HUDEP-2 (cell line): Measurements from ENCODE around the gene DNAH10.

Source experiments
- DNase-seq, 76 experiments: peaks; one replicate each; lab custom pipeline; 2025; ENCODE audit not compliant: unreplicated experiment in 76 of 76; lab: John Stamatoyannopoulos, UW

DNAH10 gene

GRCh38 chr12:123873793-123874192, 111.7 kb downstream of the DNAH10 start:
- no peak for DNase-seq

GRCh38 chr12:123877968-123878367, 115.9 kb downstream of the DNAH10 start:
- DNase-seq, result no peak

DNA sequence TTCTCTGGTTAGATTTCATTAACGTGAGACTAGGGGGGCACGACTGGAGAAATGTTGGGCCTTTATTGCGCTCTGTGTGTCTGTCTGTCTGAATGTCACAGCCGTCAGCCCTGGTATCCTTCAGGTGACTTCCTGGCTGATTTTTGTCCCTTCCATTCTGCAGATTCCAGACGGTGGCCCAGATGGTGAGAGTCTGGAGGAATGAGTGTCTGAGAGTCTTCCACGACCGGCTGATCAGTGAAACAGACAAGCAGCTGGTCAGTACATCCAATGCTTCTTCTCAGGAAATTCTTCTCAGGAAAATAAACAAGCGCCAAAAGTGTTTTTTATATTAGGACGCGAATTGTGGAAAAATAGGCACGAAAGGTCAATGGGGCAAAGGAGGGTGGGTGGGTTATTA, 117.0 kb downstream of the DNAH10 start:
- no peak for DNase-seq

GRCh38 chr12:123879691-123880090, 117.6 kb downstream of the DNAH10 start:
- DNase-seq, result no peak

- DNase-seq, result no peak
Observed at GRCh38 chr12:123882161-123882705, 120.1 kb downstream of the DNAH10 start.

DNA sequence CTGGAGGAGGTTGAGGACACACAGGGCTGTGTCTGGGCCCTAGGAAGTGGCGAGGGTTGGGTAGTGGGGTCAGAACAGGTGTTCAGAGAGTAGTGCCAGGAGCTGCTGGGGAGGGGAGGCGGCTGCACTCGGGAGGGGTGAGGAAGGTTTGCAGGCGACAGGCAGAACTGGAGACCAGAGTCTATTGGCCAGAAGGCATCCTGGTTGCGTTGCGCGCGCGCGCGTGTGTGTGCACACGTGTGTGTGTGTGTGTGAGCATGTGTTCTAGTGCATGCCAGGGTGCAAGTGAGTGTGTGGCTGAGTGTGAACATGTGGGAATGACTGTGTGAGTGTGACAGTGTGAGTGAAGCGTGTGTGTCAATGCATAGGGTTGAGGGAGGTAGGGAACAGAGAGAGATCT, 124.2 kb downstream of the DNAH10 start:
- no peak for DNase-seq

DNA sequence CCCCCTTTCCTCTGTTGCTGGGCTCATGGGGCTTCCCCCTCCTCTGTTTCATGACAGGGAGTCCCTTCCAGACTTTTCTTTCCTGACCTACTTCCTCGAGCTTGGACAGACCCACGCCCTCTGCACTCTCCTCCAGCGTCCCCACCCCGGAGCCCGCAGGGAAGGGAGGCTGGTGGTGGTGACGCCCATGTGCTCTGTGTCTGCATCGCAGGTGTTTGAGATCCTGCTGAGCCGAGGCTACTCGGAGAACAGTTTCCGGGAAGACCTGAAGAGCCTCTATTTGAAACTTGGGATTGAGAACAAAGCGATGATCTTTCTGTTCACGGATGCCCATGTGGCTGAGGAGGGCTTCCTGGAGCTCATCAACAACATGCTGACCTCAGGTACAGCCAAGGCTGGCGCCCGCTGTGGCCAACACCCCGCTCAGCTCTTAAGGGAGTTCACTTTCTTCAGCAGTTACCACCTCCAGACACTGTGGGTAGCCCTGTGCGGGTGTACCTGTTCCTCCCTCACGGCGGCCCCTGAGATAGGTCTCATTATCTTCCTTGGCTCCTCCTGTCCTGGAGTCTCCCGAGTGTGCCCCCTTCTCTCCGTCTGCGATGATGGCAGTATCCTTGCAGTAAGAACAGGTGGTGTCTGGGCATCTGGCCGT, 125.0 kb downstream of the DNAH10 start:
- DNase-seq, result no peak

- DNase-seq, result no peak
Observed at GRCh38 chr12:123888989-123889388, 126.9 kb downstream of the DNAH10 start.

DNA sequence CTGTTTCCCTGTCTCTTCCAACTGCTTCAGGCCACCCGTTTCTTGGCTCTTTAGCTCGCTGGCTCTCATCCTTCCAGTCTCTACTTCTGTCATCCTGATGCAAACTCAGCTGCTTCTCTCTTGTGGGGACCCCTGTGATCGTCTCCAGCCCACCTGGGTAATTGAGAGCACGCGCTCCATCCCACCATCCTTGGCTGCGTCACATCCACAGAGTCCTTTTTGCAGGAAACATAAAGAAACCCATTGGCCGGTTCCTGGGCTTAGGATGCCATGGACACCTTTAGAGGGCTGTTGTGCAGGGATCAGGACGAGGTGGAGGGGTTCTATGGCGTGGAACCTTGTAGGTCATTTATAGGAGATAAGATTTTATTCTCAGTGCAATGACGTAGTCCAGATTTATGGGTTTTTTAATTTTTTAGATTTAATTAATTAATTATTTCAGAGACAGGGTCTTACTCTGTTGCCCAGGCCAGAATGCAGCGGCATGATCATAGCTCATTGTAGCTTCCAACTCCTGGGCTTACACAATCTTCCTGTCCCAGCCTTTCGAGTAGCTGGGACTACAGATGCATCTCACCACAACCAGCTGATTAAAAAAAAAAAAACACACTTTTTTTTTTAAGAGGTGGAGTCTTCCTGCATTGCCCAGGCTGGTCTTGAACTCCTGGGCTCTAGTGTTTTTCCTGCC, 127.9 kb downstream of the DNAH10 start:
- DNase-seq, result no peak

GRCh38 chr12:123890536-123890902, 128.4 kb downstream of the DNAH10 start:
- DNase-seq, result no peak

DNA sequence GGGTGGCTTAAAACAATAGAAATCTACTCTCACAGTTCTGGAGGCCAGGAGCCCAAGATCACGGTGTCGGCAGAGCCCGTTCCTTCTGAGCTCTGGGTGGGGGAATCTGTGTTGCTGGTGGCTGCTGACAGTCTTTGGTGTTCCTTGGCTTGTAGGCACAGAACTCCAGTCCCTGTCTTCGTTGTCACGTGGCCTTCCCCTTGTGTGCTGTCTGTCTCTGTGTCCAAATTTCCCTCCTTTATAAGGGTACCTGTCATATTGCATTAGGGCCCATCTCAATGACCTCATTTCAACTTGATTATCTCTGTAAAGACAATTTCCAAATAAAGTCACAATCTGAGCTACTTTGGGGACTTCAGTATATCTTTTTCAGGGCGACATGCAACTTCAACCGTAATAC, 128.9 kb downstream of the DNAH10 start:
- DNase-seq, result no peak

DNA sequence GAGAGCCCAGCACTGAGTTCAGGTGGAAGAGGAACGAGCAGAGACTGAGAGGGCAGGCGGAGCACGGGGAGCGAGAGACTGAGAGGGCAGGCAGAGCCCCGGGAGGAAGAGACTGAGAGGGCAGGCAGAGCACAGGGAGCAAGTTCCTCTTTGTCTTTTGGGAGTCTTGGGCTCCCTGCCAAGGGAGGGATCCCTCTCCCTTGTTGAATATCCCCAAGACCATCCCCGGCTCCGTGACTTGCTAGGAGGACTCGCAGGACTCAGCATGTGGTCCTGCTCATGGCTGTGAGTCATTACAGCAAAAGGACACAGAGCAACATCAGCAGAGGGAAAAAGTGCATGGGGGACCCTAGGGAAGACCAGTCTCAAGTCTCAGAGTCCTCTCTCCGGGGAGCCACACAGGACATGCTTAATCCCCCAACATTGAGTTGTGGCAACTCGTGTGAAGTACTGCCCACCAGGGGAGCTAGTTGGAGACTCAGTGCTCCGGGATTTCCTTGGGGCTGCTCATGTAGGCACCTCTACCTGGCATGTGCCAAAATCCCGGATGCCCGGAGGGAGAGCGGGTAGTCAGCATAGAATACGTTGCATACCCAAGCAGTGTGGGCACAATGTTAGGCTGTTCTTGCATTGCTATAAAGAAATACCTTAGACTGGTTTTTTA, 129.5 kb downstream of the DNAH10 start:
- DNase-seq, result no peak

- no peak for DNase-seq
Observed at GRCh38 chr12:123892180-123892559, 130.1 kb downstream of the DNAH10 start.

GRCh38 chr12:123892853-123893252, 130.8 kb downstream of the DNAH10 start:
- DNase-seq, result no peak

DNA sequence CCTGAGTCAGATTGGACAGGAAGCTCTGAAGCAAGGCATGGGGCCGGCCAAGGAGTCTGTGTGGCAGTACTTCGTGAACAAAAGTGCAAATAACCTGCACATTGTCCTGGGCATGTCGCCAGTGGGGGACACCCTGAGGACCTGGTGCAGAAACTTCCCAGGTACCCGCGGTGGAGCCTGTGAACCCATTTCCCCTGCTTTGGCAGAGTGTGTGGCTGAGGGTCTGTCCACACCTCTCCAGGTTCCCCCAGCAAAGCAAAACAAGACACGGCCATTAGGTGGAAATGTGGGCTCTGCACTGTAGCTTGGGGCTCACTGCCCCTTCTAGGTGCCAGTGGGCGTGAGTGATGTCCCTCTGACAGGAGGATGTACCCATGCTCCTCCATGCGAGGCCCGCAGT, 131.2 kb downstream of the DNAH10 start:
- no peak for DNase-seq

DNA sequence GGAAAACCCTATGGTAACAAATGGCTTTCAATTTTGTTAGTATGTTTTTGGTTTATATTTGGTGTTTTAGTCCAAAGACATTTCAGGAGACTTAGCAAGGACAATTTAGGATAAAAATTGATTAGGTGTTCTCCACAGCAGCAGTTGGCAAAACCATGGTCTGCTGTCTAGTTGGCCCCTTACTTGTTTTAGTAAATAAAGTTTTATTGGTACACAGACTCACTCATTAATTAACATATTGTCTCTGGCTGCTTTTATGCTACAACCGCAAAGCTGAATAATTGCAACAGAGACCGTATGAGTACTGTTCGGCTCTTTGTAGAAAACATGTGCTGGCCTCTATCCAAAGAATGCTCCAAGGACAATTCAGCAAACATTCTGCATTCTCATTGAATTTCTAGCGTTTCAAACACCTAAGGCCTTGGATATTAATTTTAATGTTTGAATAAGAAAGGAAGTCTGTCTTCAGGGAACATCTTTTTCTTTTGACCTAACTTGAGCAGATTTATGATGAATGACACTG, 132.8 kb downstream of the DNAH10 start:
- no peak for DNase-seq

DNA sequence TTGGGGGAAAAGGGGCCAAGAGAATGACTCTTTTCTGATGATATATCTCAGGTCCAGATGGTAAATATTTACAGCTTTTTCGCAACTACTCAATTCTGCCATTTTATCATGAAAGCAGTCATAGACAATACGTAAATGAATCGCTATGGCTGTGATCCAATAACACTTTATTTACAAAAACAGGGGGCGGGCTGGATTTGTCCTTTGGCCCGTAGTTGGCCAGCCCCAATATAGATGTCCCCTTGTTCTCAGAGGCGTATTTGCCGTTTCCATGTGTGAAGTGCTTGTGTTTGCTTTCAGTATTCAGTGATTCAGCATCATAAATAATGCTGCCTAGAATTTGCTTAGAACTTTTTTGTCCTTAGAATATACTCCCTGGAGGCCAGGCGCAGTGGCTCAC, 133.3 kb downstream of the DNAH10 start:
- DNase-seq, result no peak

DNA sequence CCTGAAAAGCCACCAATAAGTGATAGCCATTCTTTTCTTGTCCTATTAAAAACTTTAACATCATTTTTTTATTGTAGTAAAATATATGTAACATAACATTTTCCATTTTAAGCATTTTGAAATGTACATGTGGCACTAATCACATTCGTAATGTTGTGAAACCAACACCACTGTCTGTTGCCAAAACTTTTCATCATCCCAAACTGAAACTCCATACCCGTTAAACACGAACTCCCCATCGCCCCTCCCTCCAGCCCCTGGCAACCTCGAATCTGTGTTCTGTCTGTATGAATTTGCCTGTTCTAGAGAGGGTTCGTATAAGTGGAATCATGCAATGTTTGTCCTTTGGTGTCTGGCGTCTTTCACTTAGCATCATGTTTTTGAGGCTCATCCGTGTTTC, 134.7 kb downstream of the DNAH10 start:
- DNase-seq, result no peak

GRCh38 chr12:123897221-123897620, 135.1 kb downstream of the DNAH10 start:
- no peak for DNase-seq

DNA sequence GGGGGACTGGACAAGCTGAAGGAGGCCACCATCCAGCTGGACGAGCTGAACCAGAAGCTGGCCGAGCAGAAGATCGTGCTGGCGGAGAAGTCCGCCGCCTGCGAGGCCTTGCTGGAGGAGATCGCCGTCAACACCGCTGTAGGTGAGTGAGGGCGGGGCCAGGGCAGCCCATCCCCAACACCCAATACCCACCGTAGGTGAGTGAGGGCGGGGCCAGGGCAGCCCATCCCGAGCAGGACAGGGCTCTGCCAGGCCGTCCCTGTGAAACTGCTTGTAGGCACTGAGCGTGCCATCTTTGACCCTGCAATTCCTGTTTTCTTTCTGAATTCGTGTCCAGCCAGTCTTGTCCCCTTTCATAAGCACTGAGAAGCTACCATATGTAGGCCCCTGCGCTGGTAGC, 136.6 kb downstream of the DNAH10 start:
- no peak for DNase-seq

- DNase-seq, result no peak
Observed at GRCh38 chr12:123899368-123899767, 137.3 kb downstream of the DNAH10 start.
